H9 (cell line): ENCODE measurements around the gene MTOR. TPM values are rescaled to one million over a fixed set of nuclear protein-coding genes. Genes with fewer than 3 reads are reported as not detected.

Experiments used
- DNase-seq: peaks from one replicate; pipeline ENCODE4 v3.0.0-alpha.2; 2017
- H2AFZ ChIP-seq: one replicate; pipeline ENCODE4 v1.6.1; 2013; ENCODE audit warnings: mild to moderate bottlenecking, low read length, control low read depth, moderate library complexity
- H2AK5ac ChIP-seq: 2 replicates; pipeline ENCODE4 v1.6.1; 2013; ENCODE audit warnings: low read length, control low read depth, mixed read lengths; ENCODE audit not compliant: insufficient read length
- H2BK120ac ChIP-seq: one replicate; pipeline ENCODE4 v1.6.1; 2013; ENCODE audit warnings: low read depth, mild to moderate bottlenecking, low read length, control low read depth, inconsistent platforms; ENCODE audit not compliant: poor library complexity, severe bottlenecking
- H2BK12ac ChIP-seq: 2 replicates; pipeline ENCODE4 v1.6.1; 2013; ENCODE audit warnings: low read length, control low read depth, mixed read lengths, low read depth; ENCODE audit not compliant: insufficient read length
- H2BK15ac ChIP-seq: 2 replicates; pipeline ENCODE4 v1.6.1; 2013; ENCODE audit warnings: low read depth, low read length, control low read depth
- H2BK20ac ChIP-seq: one replicate; pipeline ENCODE4 v1.6.1; 2013; ENCODE audit warnings: low read depth, mild to moderate bottlenecking, low read length, control low read depth, inconsistent platforms; ENCODE audit not compliant: poor library complexity, severe bottlenecking
- H2BK5ac ChIP-seq: 2 replicates; pipeline ENCODE4 v1.6.1; 2013; ENCODE audit warnings: low read length, control low read depth, mixed read lengths; ENCODE audit not compliant: insufficient read length
- H3K14ac ChIP-seq: 2 replicates; pipeline ENCODE4 v1.6.1; 2013; ENCODE audit warnings: low read length, control low read depth; ENCODE audit not compliant: insufficient read depth
- H3K18ac ChIP-seq: 2 replicates; pipeline ENCODE4 v1.6.1; 2013; ENCODE audit warnings: low read depth, mild to moderate bottlenecking, mixed read lengths, low read length, control low read depth; ENCODE audit not compliant: insufficient read length
- H3K23ac ChIP-seq: 2 replicates; pipeline ENCODE4 v1.6.1; 2013; ENCODE audit warnings: low read length, control low read depth, mixed read lengths, low read depth; ENCODE audit not compliant: insufficient read length
- H3K23me2 ChIP-seq: 2 replicates; pipeline ENCODE4 v1.6.1; 2013; ENCODE audit warnings: low read depth, mild to moderate bottlenecking, mixed read lengths, low read length, control low read depth; ENCODE audit not compliant: insufficient read length, poor library complexity, severe bottlenecking
- H3K27ac ChIP-seq: 2 replicates; pipeline ENCODE4 v1.5.1; 2013; ENCODE audit warnings: low read length, control low read depth, mixed read lengths, low read depth; ENCODE audit not compliant: insufficient read length
- H3K27me3 ChIP-seq: 2 replicates; pipeline ENCODE4 v1.6.1; 2013; ENCODE audit warnings: low read length, control low read depth, inconsistent platforms; ENCODE audit not compliant: insufficient read depth
- H3K4ac ChIP-seq: 2 replicates; pipeline ENCODE4 v1.6.1; 2013; ENCODE audit warnings: low read depth, mild to moderate bottlenecking, control low read depth, inconsistent platforms, low read length, moderate library complexity
- H3K4me1 ChIP-seq: 2 replicates; pipeline ENCODE4 v1.6.1; 2013; ENCODE audit warnings: low read length, control low read depth, inconsistent platforms; ENCODE audit not compliant: insufficient read depth
- H3K4me2 ChIP-seq: 2 replicates; pipeline ENCODE4 v1.6.1; 2013; ENCODE audit warnings: low read length, control low read depth, mixed read lengths; ENCODE audit not compliant: insufficient read length, insufficient read depth
- H3K56ac ChIP-seq: 2 replicates; pipeline ENCODE4 v1.6.1; 2013; ENCODE audit warnings: low read depth, mild to moderate bottlenecking, mixed read lengths, low read length, control low read depth; ENCODE audit not compliant: insufficient read length
- H3K79me1 ChIP-seq: 2 replicates; pipeline ENCODE4 v1.6.1; 2013; ENCODE audit warnings: low read depth, mild to moderate bottlenecking, moderate library complexity, low read length, control low read depth, inconsistent platforms; ENCODE audit not compliant: insufficient read depth, poor library complexity, severe bottlenecking
- H3K79me2 ChIP-seq: 2 replicates; pipeline ENCODE4 v1.6.1; 2013; ENCODE audit warnings: low read length, control low read depth, inconsistent platforms; ENCODE audit not compliant: insufficient read depth
- H3K9ac ChIP-seq: 2 replicates; pipeline ENCODE4 v1.6.1; 2013; ENCODE audit warnings: low read length, control low read depth, mixed read lengths; ENCODE audit not compliant: insufficient read length; ENCODE audit errors: extremely low read depth
- H3K9me3 ChIP-seq: one replicate; pipeline ENCODE4 v1.6.1; 2013; ENCODE audit warnings: low read depth, low read length, inconsistent platforms; ENCODE audit not compliant: control insufficient read depth
- H3T11ph ChIP-seq: one replicate; pipeline ENCODE4 v1.6.1; 2013; ENCODE audit warnings: mild to moderate bottlenecking, low read length, control low read depth, inconsistent platforms
- H4K20me1 ChIP-seq: one replicate; pipeline ENCODE4 v1.6.1; 2013; ENCODE audit not compliant: control insufficient read depth, insufficient read length, insufficient read depth
- H4K5ac ChIP-seq: 2 replicates; pipeline ENCODE4 v1.6.1; 2013; ENCODE audit warnings: low read depth, mild to moderate bottlenecking, mixed read lengths, low read length, control low read depth; ENCODE audit not compliant: insufficient read length
- H4K8ac ChIP-seq: replicated peaks from 2 replicates; pipeline ENCODE4 v1.6.1; 2013; ENCODE audit warnings: low read length, control low read depth, mixed read lengths, low read depth; ENCODE audit not compliant: insufficient read length
- H4K91ac ChIP-seq: 2 replicates; pipeline ENCODE4 v1.6.1; 2013; ENCODE audit warnings: low read depth, mild to moderate bottlenecking, moderate library complexity, mixed read lengths, low read length, control low read depth; ENCODE audit not compliant: insufficient read length
- H3K27ac Mint-ChIP-seq, 3 experiments: 2 replicates in 2 of 3; 3 replicates in 1 of 3; pipeline ENCODE4 v1.8.0; 2020 to 2021; ENCODE audit warnings: mixed read lengths in 3 of 3, mild to moderate bottlenecking in 1 of 3, moderate library complexity in 1 of 3
- H3K27me3 Mint-ChIP-seq: 2 replicates; pipeline ENCODE4 v1.8.0; 2021; ENCODE audit warnings: low read depth, mild to moderate bottlenecking, moderate library complexity, mixed read lengths
- H3K36me3 Mint-ChIP-seq, 3 experiments: 2 replicates in 2 of 3; 3 replicates in 1 of 3; pipeline ENCODE4 v1.8.0; 2020 to 2021; ENCODE audit warnings: low read depth in 3 of 3, mixed read lengths in 3 of 3; ENCODE audit not compliant: insufficient read depth in 1 of 3
- H3K4me1 Mint-ChIP-seq, 2 experiments: 2 replicates each; pipeline ENCODE4 v1.8.0; 2020; ENCODE audit warnings: mixed read lengths in 2 of 2
- H3K4me3 Mint-ChIP-seq, 2 experiments: 2 replicates in 1 of 2; 3 replicates in 1 of 2; pipeline ENCODE4 v1.8.0; 2020 to 2021; ENCODE audit warnings: mild to moderate bottlenecking in 2 of 2, mixed read lengths in 2 of 2, moderate library complexity in 1 of 2
- H3K9me3 Mint-ChIP-seq, 2 experiments: 2 replicates in 1 of 2; 3 replicates in 1 of 2; pipeline ENCODE4 v1.8.0; 2020; ENCODE audit warnings: mild to moderate bottlenecking in 2 of 2, mixed read lengths in 2 of 2, moderate library complexity in 1 of 2
- CTCF ChIP-seq: fragments of 200-600 bp; sonication (generic); conservative IDR thresholded peaks from 3 replicates; pipeline ENCODE4 v1.8.0; 2021; ENCODE audit warnings: antibody characterized with exemption, mild to moderate bottlenecking
- WGBS: extraction: QIAGEN DNeasy Blood & Tissue Kit; methylation state at CpG from one replicate; pipeline ENCODE4 v1.1.7; 2013; ENCODE audit warnings: missing lambda C conversion rate, low lambda C conversion rate, mixed read lengths; ENCODE audit not compliant: insufficient read length; ENCODE audit errors: extremely low coverage; 5-methylcytosine and 5-hydroxymethylcytosine counted together
- total RNA-seq: library from RNA; stranded (reverse); gene quantifications from 2 replicates; pipeline ENCODE4 v1.2.1, GENCODE V29; 2021

The MTOR gene
- total RNA-seq, 1 experiment from 2014 or later: 67.5 TPM

GRCh38 chr1:11196945-11197344 is 65.4 kb downstream of the MTOR start:
- Histone ChIP-seq H3K9ac (no peak overlapping the region), H3K14ac (no peak overlapping the region), H2AK5ac (no peak overlapping the region), H3K9me3 (no peaks in the 10 kb centered on the region), H4K8ac (no peak overlapping the region), H2BK5ac (no peak overlapping the region), H4K20me1 (no peaks in the 10 kb centered on the region), H3K4me2 (no peak overlapping the region), H4K91ac (no peak overlapping the region), H3K23me2 (no peaks in the 10 kb centered on the region), H3K79me1 (no peaks in the 10 kb centered on the region), H3K56ac (no peak overlapping the region), H3K27ac (no peak overlapping the region), H2AFZ (no peak overlapping the region), H3K27me3 (no peaks in the 10 kb centered on the region), H2BK120ac (no peak overlapping the region), H3K18ac (no peak overlapping the region), H3K4me1 (no peaks in the 10 kb centered on the region), H3K79me2 (no peaks in the 10 kb centered on the region), H3T11ph (no peak overlapping the region), H2BK20ac (no peak overlapping the region), H4K5ac (no peak overlapping the region), H2BK12ac (no peak overlapping the region), H2BK15ac (no peak overlapping the region), H3K4ac (no peak overlapping the region), H3K23ac (no peak overlapping the region)
- DNase-seq: no peak
- H3K36me3 Mint-ChIP-seq: peaks cover 12 to 80% (median 64%) of the 10 kb centered on the region in 3 experiments; a peak in 6 of 7 replicates
- no peak for TF ChIP-seq CTCF
- peak overlapping the region in 2 of 3 experiments; percentile 11 to 62; a peak in 2 of 7 replicates for H3K27ac Mint-ChIP-seq
- no CpG with 5 or more reads among the region's 2 CpGs for WGBS
- no peaks in the 10 kb centered on the region; a peak in 1 of 5 replicates for H3K9me3 Mint-ChIP-seq
- no peaks in the 10 kb centered on the region for H3K27me3 Mint-ChIP-seq
- no peak overlapping the region for H3K4me3 Mint-ChIP-seq
- no peaks in the 10 kb centered on the region for H3K4me1 Mint-ChIP-seq
